ENCODE data around the gene TTC7B.

DNA sequence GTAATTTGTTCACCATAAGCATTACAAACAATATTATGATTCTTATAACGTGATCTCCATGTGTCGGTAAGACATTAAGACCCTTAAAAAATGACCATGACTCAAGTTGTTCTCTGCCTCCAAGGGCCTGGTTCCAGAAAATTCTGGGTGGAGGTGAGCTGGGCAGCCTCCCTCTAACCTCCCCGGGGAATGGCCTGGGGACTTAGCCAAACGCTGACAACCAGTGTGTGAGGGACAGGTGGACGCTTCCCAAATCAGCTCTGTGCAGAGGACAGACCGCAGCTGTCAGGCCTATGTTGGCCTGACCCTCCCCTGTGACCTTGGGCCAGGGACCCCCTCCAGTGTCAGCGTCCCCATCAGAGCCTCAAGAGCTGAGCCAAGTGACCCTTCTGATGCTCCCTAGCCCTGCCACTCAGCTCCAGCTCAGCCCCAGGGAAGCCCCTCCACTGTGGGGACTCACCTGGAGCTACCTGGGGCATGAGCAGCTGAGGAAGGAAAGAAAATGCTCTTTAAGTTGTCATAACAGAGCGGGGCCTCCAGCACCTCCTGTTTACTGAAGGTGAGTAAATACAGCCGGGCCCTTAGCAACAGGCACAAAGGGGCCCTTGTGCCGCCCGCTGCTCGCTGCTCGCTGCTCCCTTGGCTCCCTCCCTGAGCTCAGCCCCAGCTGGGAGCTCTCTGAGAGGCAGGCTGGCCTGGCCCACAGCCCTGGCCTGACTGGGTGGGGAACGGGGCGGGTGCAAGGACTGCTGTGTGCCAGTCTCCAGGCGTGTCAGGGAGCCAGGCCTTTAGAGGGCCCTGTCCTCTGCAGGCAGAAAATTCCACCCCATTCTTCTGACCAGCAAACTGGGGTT is 302.8 kb downstream of the TTC7B start:
- TF ChIP-seq EZH2 (IDR thresholded peaks at IDR 0.05; ENCODE audit: insufficient read depth, poor library complexity, severe bottlenecking): no peak
- TF ChIP-seq EZH2phosphoT487 (IDR thresholded peaks at IDR 0.05; ENCODE audit: insufficient read depth, low read depth): no peak
